Measurements from ENCODE around the gene SH3BP4.

SH3BP4 gene

DNA sequence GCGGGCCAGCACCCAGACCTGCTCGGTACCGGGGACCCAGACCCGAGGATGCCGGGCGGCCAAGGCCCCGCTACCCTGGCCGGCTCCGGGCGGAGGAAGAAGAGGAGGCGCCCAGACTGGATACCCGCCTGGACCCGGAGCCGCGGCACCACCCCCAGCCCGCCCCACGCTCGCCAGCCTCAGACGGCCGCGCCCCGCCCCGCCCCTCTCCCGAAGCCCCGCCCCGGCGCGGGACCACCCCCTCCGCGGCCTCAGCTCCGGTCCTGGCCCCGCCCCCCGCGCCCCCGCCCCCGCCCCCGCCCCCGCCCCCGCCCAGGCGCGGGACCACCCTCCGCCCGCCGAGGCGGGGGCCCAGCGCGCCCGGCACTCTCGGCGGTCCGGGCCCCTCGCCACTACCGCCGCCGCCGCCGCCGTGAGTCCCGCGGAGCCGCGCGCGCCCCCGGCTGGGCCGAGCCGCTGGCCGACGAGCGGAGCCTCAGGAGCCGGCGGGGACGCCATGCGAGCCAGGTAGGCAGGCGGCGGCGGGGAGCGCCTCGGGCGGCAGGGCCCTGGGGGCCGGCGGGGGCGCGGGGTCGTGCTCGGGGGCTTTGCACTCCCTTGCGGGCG is at the start of gene SH3BP4:
SH3BP4 (plus strand) TSS at position 354 of the 606 bp plus-strand sequence. CDS start 82,986 bp downstream, outside the sequence.
- Histone ChIP-seq H3K27ac (ENCODE audit: low read length) (no peak within 1 kb of the TSS), H3K27me3 (ENCODE audit: insufficient read depth, low read length) (peaks cover 53% of the 10 kb centered on the region), H3K9me3 (ENCODE audit: insufficient read depth, low read depth, low read length) (no peaks in the 10 kb centered on the region), H3K4me3 (ENCODE audit: low read length) (peak within 1 kb of the TSS; percentile 91), H3K4me1 (ENCODE audit: insufficient read depth, low read length) (peaks cover 32% of the 10 kb centered on the region), H3K9ac (ENCODE audit: low read depth, low read length) (peak within 1 kb of the TSS; percentile 71; the same call in 1 of the 2 replicates), H3K36me3 (ENCODE audit: insufficient read depth, low read depth, low read length) (no peaks in the 10 kb centered on the region)

GRCh38 chr2:234904785-234905184 is 47.0 kb upstream of the SH3BP4 start:
- H3K27ac ChIP-seq (ENCODE audit: low read length) = no peak overlapping the region
- H3K27me3 ChIP-seq (ENCODE audit: insufficient read depth, low read length) = no peaks in the 10 kb centered on the region
- no peaks in the 10 kb centered on the region for H3K9me3 ChIP-seq (ENCODE audit: insufficient read depth, low read depth, low read length)
- no peaks in the 10 kb centered on the region for H3K4me1 ChIP-seq (ENCODE audit: insufficient read depth, low read length)
- no peak overlapping the region for H3K4me3 ChIP-seq (ENCODE audit: low read length)
- no peak overlapping the region for H3K9ac ChIP-seq (ENCODE audit: low read depth, low read length)
- H3K36me3 ChIP-seq (ENCODE audit: insufficient read depth, low read depth, low read length) = no peaks in the 10 kb centered on the region

GRCh38 chr2:234905547-234906265 is 46.1 kb upstream of the SH3BP4 start:
- no peaks in the 10 kb centered on the region for H3K27me3 ChIP-seq (ENCODE audit: insufficient read depth, low read length)
- H3K36me3 ChIP-seq (ENCODE audit: insufficient read depth, low read depth, low read length) = no peaks in the 10 kb centered on the region
- no peaks in the 10 kb centered on the region for H3K9me3 ChIP-seq (ENCODE audit: insufficient read depth, low read depth, low read length)
- no peaks in the 10 kb centered on the region for H3K4me1 ChIP-seq (ENCODE audit: insufficient read depth, low read length)
- no peak overlapping the region for H3K4me3 ChIP-seq (ENCODE audit: low read length)
- H3K27ac ChIP-seq (ENCODE audit: low read length) = no peak overlapping the region
- no peak overlapping the region for H3K9ac ChIP-seq (ENCODE audit: low read depth, low read length)

GRCh38 chr2:234910186-234910679 is 41.6 kb upstream of the SH3BP4 start:
- Histone ChIP-seq H3K4me1 (ENCODE audit: insufficient read depth, low read length) (no peaks in the 10 kb centered on the region), H3K27ac (ENCODE audit: low read length) (no peak overlapping the region), H3K4me3 (ENCODE audit: low read length) (no peak overlapping the region), H3K9me3 (ENCODE audit: insufficient read depth, low read depth, low read length) (no peaks in the 10 kb centered on the region), H3K27me3 (ENCODE audit: insufficient read depth, low read length) (no peaks in the 10 kb centered on the region), H3K36me3 (ENCODE audit: insufficient read depth, low read depth, low read length) (no peaks in the 10 kb centered on the region), H3K9ac (ENCODE audit: low read depth, low read length) (no peak overlapping the region)

GRCh38 chr2:234911271-234911670 is 40.5 kb upstream of the SH3BP4 start:
- Histone ChIP-seq H3K4me1 (ENCODE audit: insufficient read depth, low read length) (no peaks in the 10 kb centered on the region), H3K27ac (ENCODE audit: low read length) (no peak overlapping the region), H3K9me3 (ENCODE audit: insufficient read depth, low read depth, low read length) (no peaks in the 10 kb centered on the region), H3K9ac (ENCODE audit: low read depth, low read length) (no peak overlapping the region), H3K27me3 (ENCODE audit: insufficient read depth, low read length) (no peaks in the 10 kb centered on the region), H3K36me3 (ENCODE audit: insufficient read depth, low read depth, low read length) (no peaks in the 10 kb centered on the region), H3K4me3 (ENCODE audit: low read length) (no peak overlapping the region)

DNA sequence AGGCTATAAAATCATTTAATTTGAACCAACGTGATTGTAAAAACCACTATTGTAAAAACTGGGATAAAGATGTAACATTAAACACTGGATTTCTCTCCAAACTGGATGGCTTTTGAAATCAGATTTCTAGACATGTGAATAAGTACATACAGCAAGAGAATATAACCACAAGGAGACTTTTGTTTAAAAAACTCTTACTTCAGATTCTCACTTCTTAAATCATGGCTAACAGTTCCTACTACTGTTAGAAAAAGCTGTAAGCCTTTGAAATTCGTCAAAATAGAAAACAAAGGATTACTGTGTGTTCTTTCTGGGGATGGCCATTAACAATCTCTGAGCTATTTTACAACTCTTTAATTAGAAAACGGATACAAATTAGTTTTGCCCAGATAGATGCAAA is 39.4 kb upstream of the SH3BP4 start:
- H3K27ac ChIP-seq (ENCODE audit: low read length) = no peak overlapping the region

DNA sequence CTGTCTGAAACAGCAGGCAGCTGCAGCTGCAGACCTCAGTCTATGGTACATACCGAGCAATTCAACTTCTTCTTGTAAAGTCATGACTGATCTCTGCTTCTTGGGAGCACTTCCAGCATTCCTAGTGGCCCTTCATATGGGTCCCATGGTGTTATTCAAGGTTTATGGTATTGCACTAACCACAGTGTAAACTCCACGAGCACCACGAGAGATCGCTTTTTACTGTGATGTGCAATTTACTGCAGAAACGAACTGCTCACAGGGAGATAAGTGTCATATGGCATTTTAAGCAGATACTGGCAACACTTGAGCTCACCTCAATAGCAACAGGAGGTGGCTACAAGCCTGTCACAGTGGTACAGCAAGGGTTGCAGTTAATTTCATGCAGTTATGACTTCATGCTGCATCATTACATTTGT is 38.6 kb upstream of the SH3BP4 start:
- H3K27ac ChIP-seq (ENCODE audit: low read length) = no peak overlapping the region
- H3K9ac ChIP-seq (ENCODE audit: low read depth, low read length) = no peak overlapping the region
- no peaks in the 10 kb centered on the region for H3K9me3 ChIP-seq (ENCODE audit: insufficient read depth, low read depth, low read length)
- no peak overlapping the region for H3K4me3 ChIP-seq (ENCODE audit: low read length)
- H3K36me3 ChIP-seq (ENCODE audit: insufficient read depth, low read depth, low read length) = no peaks in the 10 kb centered on the region
- peaks cover 4% of the 10 kb centered on the region; the same call in 1 of the 2 replicates for H3K4me1 ChIP-seq (ENCODE audit: insufficient read depth, low read length)
- H3K27me3 ChIP-seq (ENCODE audit: insufficient read depth, low read length) = no peaks in the 10 kb centered on the region

More for the DNA sequence above, 39.4 kb upstream of the SH3BP4 start:
- no peak overlapping the region for H3K9ac ChIP-seq (ENCODE audit: low read depth, low read length)
- peaks cover 1% of the 10 kb centered on the region; the same call in 1 of the 2 replicates for H3K4me1 ChIP-seq (ENCODE audit: insufficient read depth, low read length)
- no peaks in the 10 kb centered on the region for H3K27me3 ChIP-seq (ENCODE audit: insufficient read depth, low read length)
- H3K4me3 ChIP-seq (ENCODE audit: low read length) = no peak overlapping the region
- no peaks in the 10 kb centered on the region for H3K36me3 ChIP-seq (ENCODE audit: insufficient read depth, low read depth, low read length)
- no peaks in the 10 kb centered on the region for H3K9me3 ChIP-seq (ENCODE audit: insufficient read depth, low read depth, low read length)

DNA sequence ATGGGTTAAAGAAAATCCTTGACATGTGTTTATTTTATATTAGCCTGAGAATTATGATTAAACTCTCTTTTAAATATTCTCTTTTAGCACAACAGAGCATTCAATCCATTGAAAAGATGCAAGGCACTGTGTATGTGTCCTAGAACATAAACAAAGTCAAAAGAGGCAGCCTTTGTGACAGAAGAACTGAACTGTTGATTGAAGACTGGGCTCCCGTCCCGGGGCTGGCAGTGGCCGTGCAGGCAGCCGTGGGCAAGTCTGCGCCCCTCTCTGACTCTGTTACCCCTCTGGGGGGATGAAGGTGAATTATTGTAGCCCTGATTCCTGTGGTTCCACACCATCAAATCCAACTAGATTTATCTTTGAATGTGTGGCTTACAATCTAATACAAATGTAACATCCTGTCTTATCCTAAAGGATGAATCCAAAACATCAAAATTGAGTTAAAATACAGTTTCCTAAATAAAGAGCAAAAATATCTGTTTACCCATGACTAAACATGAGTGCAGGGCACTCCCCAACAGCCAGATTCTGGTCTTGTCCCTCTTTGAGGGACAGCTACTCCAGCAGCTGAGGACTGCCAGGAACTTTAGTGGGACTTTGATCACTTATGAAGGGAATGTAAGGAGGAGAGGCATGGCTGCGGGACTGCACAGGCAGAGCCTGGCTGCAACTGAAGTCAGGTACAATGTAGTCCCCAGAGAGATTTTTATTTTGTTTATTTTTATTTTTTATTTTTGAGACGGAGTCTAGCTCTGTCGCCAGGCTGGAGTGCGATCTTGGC is 37.3 kb upstream of the SH3BP4 start:
- H3K9me3 ChIP-seq (ENCODE audit: insufficient read depth, low read depth, low read length) = no peaks in the 10 kb centered on the region
- no peak overlapping the region for H3K9ac ChIP-seq (ENCODE audit: low read depth, low read length)
- no peaks in the 10 kb centered on the region for H3K36me3 ChIP-seq (ENCODE audit: insufficient read depth, low read depth, low read length)
- no peaks in the 10 kb centered on the region for H3K27me3 ChIP-seq (ENCODE audit: insufficient read depth, low read length)
- no peak overlapping the region for H3K27ac ChIP-seq (ENCODE audit: low read length)
- no peak overlapping the region for H3K4me3 ChIP-seq (ENCODE audit: low read length)
- H3K4me1 ChIP-seq (ENCODE audit: insufficient read depth, low read length) = peaks cover 4% of the 10 kb centered on the region; the same call in 1 of the 2 replicates

DNA sequence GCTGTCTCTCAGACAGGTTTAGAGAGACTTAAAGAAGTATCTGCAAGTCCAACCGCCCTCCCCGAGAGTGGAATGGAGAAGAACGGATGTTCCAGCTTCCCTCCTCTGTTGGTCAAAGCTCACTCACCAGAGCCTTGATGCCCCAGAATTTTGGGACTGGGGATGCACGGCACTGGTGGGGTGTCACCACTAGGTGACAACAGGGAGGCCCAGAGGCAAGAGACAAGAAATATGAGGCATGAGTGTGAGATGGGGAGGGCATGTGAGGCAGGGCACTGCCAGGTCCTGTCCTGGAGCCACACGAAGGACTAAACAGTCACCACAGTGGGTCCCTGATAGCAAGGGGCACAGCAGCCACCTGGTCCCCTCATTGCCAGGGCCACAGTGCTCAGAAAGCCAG is 35.1 kb upstream of the SH3BP4 start:
- H3K4me3 ChIP-seq (ENCODE audit: low read length) = no peak overlapping the region
- H3K4me1 ChIP-seq (ENCODE audit: insufficient read depth, low read length) = peaks cover 4% of the 10 kb centered on the region; the same call in 1 of the 2 replicates
- H3K27me3 ChIP-seq (ENCODE audit: insufficient read depth, low read length) = no peaks in the 10 kb centered on the region
- H3K36me3 ChIP-seq (ENCODE audit: insufficient read depth, low read depth, low read length) = no peaks in the 10 kb centered on the region
- H3K9ac ChIP-seq (ENCODE audit: low read depth, low read length) = no peak overlapping the region
- no peaks in the 10 kb centered on the region for H3K9me3 ChIP-seq (ENCODE audit: insufficient read depth, low read depth, low read length)
- H3K27ac ChIP-seq (ENCODE audit: low read length) = no peak overlapping the region

- Histone ChIP-seq H3K36me3 (ENCODE audit: insufficient read depth, low read depth, low read length) (no peaks in the 10 kb centered on the region), H3K27ac (ENCODE audit: low read length) (no peak overlapping the region), H3K9ac (ENCODE audit: low read depth, low read length) (no peak overlapping the region), H3K4me3 (ENCODE audit: low read length) (no peak overlapping the region), H3K27me3 (ENCODE audit: insufficient read depth, low read length) (no peaks in the 10 kb centered on the region), H3K9me3 (ENCODE audit: insufficient read depth, low read depth, low read length) (no peaks in the 10 kb centered on the region), H3K4me1 (ENCODE audit: insufficient read depth, low read length) (peaks cover 4% of the 10 kb centered on the region; the same call in 1 of the 2 replicates)
These were observed 34.4 kb upstream of the SH3BP4 start for GRCh38 chr2:234917211-234917975.

GRCh38 chr2:234919711-234920110 is 32.1 kb upstream of the SH3BP4 start:
- no peaks in the 10 kb centered on the region for H3K36me3 ChIP-seq (ENCODE audit: insufficient read depth, low read depth, low read length)
- no peak overlapping the region for H3K27ac ChIP-seq (ENCODE audit: low read length)
- H3K4me3 ChIP-seq (ENCODE audit: low read length) = no peak overlapping the region
- no peaks in the 10 kb centered on the region for H3K9me3 ChIP-seq (ENCODE audit: insufficient read depth, low read depth, low read length)
- H3K9ac ChIP-seq (ENCODE audit: low read depth, low read length) = no peak overlapping the region
- H3K27me3 ChIP-seq (ENCODE audit: insufficient read depth, low read length) = no peaks in the 10 kb centered on the region
- H3K4me1 ChIP-seq (ENCODE audit: insufficient read depth, low read length) = peaks cover 4% of the 10 kb centered on the region; the same call in 1 of the 2 replicates

Data from iPS-20b (cell line).